Mucosa of descending colon (tissue), 3 donors: ENCODE results near the gene DCAF11. TPM values are rescaled to one million over a fixed set of nuclear protein-coding genes. Genes with fewer than 3 reads are reported as not detected.

Experiments
- ATAC-seq: fragments of 200-7000 bp; cut with Tn5 transposase; one replicate; pipeline ENCODE4 v1.9.1; 2020; ENCODE audit warnings: mild to moderate bottlenecking, moderate library complexity
- DNase-seq, 3 donors: peaks; one replicate each; pipeline ENCODE4 v3.0.0-alpha.2; 2020
- H3K36me3 ChIP-seq: fragments of 200-600 bp; one replicate; pipeline ENCODE4 v1.8.0; 2021; ENCODE audit warnings: low read depth, mild to moderate bottlenecking
- H3K4me1 ChIP-seq: fragments of 200-600 bp; one replicate; pipeline ENCODE4 v1.8.0; 2021; ENCODE audit warnings: low read depth, mild to moderate bottlenecking
- H3K4me3 ChIP-seq: fragments of 200-600 bp; one replicate; pipeline ENCODE4 v1.8.0; 2021; ENCODE audit warnings: mild to moderate bottlenecking
- H3K9me3 ChIP-seq: fragments of 200-600 bp; one replicate; pipeline ENCODE4 v1.8.0; 2021; ENCODE audit warnings: mild to moderate bottlenecking
- intact Hi-C, 2 donors: fragments of 100-400 bp; cut with DNase I in 1 of 2; cut with micrococcal nuclease in 1 of 2; formaldehyde crosslinking; loops; one replicate each; pipeline versions ENCODE4 v1.11.0 to v1.11.1; 2022; cut with DNase I, micrococcal nuclease
- total RNA-seq, 3 donors: library from RNA; stranded (reverse); fragmentation: NEBNext Ultra II Directional in 2 of 3; extraction: Animal tissue kit (Norgen Biotek cat#: 25700) in 2 of 3; gene quantifications; one replicate each; pipeline versions ENCODE4 v1.2.1 to v1.2.4, GENCODE V29; 2021 to 2023
- TF ChIP-seq, protein P1 (sequence below): fragments of 200-600 bp; IDR thresholded peaks from one replicate; pipeline ENCODE4 v1.8.0; 2022; ENCODE audit warnings: antibody characterized with exemption, mild to moderate bottlenecking
- donor health status: DM: no; HTN: no; CAD: no; lungs with moderate emphysema.
- donor health status: DM: no; HTN: no; CAD: no.
- donor health status: DM: no; HTN: yes; CAD: no.

Gene DCAF11
- total RNA-seq, 3 donors from 2014 or later, result 65.8 to 101 (median 84.9) TPM

DNA sequence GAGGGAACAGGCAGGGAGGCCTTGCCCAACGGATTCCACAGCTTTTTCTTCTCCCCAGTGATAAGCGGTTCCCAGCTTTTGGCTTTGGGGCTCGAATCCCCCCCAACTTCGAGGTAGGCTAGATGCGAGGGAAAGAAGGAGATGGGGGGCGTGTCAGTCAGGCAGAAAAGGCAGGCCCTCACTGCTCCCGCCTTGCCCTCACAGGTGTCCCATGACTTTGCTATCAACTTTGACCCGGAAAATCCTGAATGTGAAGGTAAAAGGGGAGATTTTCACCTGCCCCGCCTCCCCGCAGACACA, 38.3 kb upstream of the DCAF11 start:
- peaks cover 22% of the 10 kb centered on the region for H3K4me1 ChIP-seq
- intact Hi-C loops, result no loop called here
- no peak for DNase-seq

DNA sequence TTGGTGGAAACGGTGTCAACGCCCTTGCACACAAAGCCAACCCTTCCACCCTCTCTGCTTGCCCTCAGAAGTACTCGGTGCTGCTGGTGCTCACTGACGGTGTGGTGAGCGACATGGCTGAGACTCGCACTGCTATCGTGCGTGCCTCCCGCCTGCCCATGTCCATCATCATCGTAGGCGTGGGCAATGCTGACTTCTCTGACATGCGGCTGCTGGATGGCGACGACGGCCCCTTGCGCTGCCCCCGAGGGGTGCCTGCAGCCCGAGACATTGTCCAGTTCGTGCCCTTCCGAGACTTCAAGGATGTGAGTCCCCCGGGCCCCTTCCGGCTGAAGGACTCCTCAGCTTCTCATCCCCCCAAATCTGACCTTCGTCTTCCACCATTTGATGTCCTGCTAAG, 37.5 kb upstream of the DCAF11 start:
- TF ChIP-seq, protein P1, sequence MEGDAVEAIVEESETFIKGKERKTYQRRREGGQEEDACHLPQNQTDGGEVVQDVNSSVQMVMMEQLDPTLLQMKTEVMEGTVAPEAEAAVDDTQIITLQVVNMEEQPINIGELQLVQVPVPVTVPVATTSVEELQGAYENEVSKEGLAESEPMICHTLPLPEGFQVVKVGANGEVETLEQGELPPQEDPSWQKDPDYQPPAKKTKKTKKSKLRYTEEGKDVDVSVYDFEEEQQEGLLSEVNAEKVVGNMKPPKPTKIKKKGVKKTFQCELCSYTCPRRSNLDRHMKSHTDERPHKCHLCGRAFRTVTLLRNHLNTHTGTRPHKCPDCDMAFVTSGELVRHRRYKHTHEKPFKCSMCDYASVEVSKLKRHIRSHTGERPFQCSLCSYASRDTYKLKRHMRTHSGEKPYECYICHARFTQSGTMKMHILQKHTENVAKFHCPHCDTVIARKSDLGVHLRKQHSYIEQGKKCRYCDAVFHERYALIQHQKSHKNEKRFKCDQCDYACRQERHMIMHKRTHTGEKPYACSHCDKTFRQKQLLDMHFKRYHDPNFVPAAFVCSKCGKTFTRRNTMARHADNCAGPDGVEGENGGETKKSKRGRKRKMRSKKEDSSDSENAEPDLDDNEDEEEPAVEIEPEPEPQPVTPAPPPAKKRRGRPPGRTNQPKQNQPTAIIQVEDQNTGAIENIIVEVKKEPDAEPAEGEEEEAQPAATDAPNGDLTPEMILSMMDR, result no peak
- ATAC-seq, result no peak
- intact Hi-C loops, result no loop called here
- Histone ChIP-seq H3K4me3 (no peak overlapping the region), H3K36me3 (no peaks in the 10 kb centered on the region), H3K4me1 (peaks cover 20% of the 10 kb centered on the region), H3K9me3 (no peaks in the 10 kb centered on the region)
- no peak for DNase-seq

More for the DNA sequence above, 38.3 kb upstream of the DCAF11 start:
- TF ChIP-seq, protein P1, result no peak
- Histone ChIP-seq H3K36me3 (no peaks in the 10 kb centered on the region), H3K9me3 (no peaks in the 10 kb centered on the region), H3K4me3 (no peak overlapping the region)
- no peak for ATAC-seq

DNA sequence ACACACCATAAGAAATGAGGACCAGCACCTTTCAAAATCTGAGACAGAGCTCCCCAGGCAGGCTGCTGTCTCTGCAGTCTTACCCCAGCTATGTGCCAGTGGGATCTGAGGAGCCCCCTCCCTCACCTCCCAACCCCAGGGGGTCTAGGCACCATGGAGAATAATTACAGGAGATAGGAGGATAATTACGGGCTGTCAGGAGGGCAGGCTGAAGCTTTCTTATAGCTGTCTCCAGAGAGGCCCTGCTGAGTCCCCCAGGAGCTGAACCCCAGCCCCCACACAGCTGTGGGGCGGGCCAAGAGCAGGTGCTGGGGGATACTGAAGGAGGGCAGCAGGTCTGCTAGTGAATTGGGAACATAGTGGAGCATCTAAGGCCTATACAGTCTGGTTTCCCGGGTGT, 36.4 kb upstream of the DCAF11 start:
- no peak overlapping the region for H3K4me3 ChIP-seq

DNA sequence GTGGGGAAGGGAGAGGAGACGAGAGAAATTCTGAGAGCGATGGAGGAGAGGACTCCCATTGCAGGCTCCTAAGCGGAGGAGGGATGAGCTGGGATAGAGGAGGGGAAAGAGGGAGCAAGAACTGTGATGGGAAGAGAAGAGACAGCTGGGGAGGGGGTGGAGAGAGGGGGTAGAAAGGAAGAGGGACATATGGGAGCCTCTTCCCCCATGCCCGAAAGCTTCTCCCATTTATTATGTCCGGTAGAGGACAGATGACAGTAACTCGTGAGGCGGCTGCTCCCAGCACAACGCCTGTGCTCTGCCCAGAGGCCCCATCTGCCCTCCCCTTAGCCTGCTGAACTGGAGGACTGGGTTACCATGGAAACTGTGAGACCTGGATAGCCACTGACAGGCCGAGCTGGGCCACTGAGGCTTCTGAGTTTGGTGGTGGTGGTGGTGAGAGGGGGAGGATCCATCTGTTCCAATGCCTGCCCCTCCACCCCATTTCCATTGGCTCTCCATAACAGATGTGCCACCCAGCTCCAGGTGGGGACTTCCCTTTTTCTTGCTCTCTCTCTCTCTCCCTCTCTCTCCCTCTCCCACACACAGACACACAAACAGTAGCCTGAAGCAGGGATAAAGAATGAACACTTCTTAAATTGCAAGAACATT, 35.0 kb upstream of the DCAF11 start:
- H3K9me3 ChIP-seq, result no peaks in the 10 kb centered on the region
- ATAC-seq (no peak), DNase-seq (no peak)
- intact Hi-C loops, result no loop called here
- peaks cover 10% of the 10 kb centered on the region for H3K4me1 ChIP-seq
- H3K36me3 ChIP-seq, result no peaks in the 10 kb centered on the region
- TF ChIP-seq, protein P1, result no peak
- H3K4me3 ChIP-seq, result no peak overlapping the region

More for the DNA sequence above, 36.4 kb upstream of the DCAF11 start:
- Histone ChIP-seq H3K4me1 (peaks cover 12% of the 10 kb centered on the region), H3K9me3 (no peaks in the 10 kb centered on the region), H3K36me3 (no peaks in the 10 kb centered on the region)
- intact Hi-C loops, result no loop called here
- ATAC-seq (no peak), DNase-seq (no peak)
- TF ChIP-seq, protein P1, result no peak

DNA sequence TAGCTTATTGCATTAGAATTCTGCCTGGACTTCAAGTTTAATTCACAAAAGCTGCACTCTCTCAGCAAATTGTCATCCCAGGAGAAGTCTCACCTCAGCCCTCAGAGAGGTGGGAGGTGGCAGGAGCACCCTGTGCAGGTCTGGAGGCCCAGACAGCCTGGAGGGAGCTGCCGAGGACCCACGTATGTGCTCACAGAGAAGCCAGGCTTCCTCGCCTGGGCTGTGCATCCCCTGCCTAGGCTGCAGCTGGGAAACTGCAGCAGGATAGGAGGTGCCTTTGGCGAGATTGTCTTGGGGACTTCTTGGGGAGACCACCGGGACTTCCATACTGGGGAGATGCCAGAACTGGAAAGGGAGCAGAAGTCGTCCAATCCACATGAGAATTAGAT, 34.4 kb upstream of the DCAF11 start:
- peaks cover 8% of the 10 kb centered on the region for H3K4me1 ChIP-seq
- H3K36me3 ChIP-seq, result no peaks in the 10 kb centered on the region
- TF ChIP-seq, protein P1, result no peak
- ATAC-seq, result no peak
- intact Hi-C loops, result no loop called here
- DNase-seq, result no peak
- no peaks in the 10 kb centered on the region for H3K9me3 ChIP-seq
- H3K4me3 ChIP-seq, result no peak overlapping the region
